Brain pericyte (primary cell): ENCODE results near the gene HIC2.
"Not testable (repeated sequence)": the region's sequence is repeated elsewhere in the genome, so short reads cannot be mapped to it uniquely, and the experiment has no call there.

Experiments
- DNase-seq: peaks from one replicate; pipeline ENCODE4 v3.0.0-alpha.2; 2012; ENCODE audit warnings: low read depth, low spot score

The HIC2 gene

DNA sequence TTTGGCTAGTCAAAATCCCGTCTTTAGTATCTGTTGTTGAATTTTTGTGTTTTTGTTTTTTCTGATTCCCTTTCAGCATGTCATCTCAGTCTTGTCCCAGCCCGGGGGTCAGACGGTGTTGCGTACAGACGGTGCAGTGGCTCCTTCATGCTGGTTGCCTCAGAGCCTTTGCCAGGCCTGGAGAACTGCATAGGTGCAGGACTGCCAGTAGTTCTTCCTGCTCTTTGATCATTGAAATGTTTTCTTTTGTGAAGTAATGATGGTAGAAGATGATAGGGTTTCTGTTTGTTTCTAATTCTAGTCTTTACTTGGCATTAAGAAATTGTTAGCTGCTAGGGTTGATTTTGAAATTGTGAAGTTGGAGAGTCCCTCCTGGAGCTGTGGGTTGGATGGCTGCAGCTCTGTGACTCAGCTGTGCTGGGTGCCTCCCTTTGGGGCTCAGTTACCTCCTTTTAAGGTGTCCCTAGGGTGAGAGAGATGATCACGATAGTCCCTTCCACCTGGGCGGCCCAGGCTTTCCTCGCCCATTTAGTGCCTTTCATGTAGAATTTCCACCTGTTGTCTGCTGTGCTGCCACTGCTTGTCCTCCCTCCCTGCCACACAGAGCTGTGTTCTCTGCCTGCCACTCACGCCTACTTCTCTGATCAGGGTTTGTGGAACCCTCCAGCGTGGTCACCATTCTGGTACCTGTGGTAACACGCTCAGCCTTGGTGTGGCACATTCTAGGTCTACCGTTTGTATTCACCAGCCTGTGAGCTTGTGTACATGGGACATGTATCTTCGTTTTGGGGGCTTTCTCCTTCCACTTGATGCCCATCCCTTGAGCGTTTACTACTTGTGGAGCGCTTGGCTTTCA is 17.4 kb downstream of the HIC2 start:
- DNase-seq = not testable (repeated sequence)

DNA sequence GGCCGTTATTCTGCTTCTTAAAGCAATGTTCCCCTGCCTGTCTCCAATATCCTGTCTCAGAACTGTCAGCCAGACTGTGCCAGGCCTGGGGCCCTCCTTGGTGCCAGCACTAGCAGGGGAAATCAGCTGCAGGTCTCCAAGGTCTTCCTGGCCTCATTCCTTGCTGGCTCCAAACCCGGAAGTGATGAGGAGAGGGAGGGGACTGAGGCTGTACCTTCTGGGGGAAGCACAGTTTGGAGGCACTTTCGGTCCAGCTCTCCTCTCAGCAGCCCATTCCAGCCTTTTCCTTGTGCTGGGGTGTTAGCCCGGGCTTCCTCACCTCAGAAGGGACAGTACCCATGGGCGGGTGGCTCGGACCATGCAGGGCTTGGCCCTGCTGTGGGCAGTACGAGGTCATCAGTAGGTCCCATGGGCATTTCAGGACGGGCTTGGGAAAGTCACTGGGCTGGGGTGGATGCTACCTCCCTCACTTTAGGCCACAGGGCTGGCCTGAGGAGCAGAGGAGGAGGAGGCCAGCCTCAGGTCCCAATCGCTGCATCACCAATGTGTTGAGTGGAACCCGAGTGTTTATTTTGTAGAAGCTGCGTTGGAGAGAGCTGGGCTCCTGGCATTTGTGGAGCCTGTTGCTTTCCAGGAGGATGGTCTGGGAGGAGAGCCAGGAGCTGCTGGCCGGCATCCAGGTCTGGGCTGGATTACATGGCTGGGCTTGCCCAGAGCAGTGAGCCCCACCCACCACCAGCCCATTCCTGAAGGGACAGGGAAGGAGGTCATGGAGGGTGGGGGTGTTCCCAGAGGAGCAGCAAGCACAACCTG is 19.0 kb downstream of the HIC2 start:
- not testable (repeated sequence) for DNase-seq

DNA sequence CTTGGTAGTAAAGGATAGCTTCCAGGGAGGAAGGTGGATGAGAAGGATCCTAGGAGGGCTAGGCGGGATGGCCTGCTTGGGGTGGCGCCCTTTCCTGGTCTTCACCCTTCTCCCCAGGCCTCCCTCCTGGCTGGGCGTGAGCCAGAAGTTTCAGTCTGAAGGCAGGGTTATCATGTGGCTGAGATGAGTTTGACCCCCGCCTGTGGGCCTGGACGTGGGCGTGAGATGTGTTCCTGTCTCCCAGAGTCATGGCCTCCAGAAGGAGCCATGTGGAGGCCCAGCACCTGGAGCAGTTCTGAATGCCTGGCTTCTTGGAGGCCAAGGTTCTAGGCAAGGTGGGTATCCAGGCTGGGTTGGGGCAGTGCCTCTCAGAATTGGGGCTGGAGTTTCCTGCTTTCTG is 20.8 kb downstream of the HIC2 start:
- DNase-seq = not testable (repeated sequence)

- not testable (repeated sequence) for DNase-seq
Observed at GRCh38 chr22:21440018-21440636, 23.0 kb downstream of the HIC2 start.

- DNase-seq = not testable (repeated sequence)
Observed at GRCh38 chr22:21440676-21441075, 23.5 kb downstream of the HIC2 start.

- DNase-seq = not testable (repeated sequence)
Observed at GRCh38 chr22:21441170-21441569, 24.0 kb downstream of the HIC2 start.

GRCh38 chr22:21442123-21442522 is 25.0 kb downstream of the HIC2 start:
- not testable (repeated sequence) for DNase-seq

DNA sequence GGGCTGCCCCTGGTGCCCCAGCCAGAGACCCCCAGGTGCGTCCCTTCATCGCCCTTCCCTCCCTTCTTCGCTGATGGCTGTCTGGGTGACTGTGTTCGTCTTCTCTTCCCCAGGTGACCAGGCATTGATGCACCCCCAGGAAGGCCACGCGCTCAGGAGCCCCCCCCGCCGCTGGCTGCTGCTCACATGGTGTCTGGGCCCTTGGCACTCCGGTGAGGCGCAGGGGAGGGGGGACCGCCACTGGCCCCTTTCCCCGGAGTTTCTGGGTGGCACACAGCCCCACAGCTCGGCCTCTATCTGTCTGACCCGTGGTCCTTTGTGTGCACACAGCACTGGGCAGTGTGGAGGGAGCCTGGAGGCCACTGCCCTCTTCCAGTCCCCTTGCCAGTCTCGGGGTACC is 25.5 kb downstream of the HIC2 start:
- DNase-seq = not testable (repeated sequence)

- DNase-seq = no peak
Observed at GRCh38 chr22:21443057-21443734, 26.0 kb downstream of the HIC2 start.

DNA sequence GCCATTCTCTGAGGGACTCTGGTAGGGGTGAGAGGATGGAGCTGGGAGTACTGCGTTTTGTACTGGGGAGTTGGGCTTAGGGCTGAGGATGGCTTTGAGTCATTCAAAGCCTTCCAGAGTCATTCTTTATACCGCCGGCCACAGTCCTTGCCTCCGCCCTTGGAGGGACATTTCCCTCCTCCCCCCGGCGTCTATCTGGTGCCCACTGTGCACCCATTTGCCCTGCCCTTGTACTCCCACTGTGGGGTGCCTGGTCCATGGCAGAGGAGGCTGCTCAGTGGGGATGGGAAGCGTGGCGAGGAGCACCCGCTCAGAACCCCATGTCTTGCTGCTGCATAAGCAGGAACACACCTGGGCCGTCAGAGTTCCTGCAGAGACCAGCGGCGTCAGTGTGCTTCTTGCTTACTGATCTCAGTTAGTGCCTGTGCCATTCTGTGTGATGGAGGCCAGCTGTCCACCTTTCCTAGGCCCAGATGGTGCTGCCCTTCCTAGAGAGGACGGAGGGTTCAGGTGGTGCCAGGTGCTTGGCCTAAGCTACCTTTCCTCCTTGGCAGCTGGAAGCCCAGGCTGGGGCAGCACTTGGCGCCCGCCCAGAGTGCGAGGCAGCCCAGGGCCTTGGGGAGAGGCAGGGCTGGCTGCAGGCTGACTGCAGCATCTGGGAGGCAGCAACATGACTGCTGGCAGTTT is 26.7 kb downstream of the HIC2 start:
- no peak for DNase-seq

- DNase-seq = no peak
Observed at GRCh38 chr22:21444701-21445436, 27.7 kb downstream of the HIC2 start.

DNA sequence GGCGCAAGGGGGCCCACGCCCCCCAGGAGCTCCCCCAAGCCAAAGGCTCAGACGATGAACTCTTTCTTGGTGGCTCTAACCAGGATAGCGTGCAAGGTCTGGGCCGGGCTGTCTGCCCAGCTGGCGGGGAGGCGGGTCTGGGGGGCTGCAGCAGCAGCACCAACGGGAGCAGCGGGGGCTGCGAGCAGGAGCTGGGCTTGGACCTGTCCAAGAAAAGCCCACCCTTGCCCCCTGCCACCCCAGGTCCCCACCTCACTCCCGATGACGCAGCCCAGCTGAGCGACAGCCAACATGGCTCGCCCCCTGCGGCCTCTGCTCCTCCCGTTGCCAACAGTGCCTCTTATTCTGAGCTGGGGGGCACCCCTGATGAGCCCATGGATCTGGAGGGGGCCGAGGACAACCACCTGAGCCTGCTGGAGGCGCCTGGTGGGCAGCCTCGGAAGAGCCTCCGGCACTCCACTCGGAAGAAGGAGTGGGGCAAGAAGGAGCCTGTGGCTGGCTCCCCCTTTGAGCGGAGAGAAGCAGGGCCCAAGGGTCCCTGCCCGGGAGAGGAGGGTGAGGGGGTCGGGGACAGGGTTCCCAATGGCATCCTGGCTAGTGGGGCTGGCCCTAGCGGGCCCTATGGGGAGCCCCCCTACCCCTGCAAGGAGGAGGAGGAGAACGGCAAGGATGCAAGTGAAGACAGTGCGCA is 28.4 kb downstream of the HIC2 start:
- no peak for DNase-seq

DNA sequence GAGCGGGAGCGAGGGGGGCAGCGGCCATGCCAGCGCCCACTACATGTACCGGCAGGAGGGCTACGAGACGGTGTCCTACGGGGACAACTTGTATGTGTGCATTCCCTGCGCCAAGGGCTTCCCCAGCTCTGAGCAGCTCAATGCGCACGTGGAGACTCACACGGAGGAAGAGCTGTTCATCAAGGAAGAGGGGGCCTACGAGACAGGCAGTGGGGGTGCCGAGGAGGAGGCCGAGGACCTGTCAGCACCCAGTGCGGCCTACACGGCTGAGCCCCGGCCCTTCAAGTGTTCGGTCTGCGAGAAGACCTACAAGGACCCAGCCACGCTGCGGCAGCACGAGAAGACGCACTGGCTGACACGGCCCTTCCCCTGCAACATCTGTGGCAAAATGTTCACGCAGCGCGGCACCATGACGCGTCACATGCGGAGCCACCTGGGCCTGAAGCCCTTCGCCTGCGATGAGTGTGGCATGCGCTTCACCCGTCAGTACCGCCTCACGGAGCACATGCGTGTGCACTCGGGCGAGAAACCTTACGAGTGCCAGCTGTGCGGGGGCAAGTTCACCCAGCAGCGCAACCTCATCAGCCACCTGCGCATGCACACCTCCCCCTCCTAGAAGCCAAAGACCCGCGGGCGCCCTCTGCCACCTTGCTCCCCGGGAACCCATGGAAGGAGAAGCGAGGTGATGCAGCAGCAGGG is 29.1 kb downstream of the HIC2 start:
- DNase-seq = no peak

DNA sequence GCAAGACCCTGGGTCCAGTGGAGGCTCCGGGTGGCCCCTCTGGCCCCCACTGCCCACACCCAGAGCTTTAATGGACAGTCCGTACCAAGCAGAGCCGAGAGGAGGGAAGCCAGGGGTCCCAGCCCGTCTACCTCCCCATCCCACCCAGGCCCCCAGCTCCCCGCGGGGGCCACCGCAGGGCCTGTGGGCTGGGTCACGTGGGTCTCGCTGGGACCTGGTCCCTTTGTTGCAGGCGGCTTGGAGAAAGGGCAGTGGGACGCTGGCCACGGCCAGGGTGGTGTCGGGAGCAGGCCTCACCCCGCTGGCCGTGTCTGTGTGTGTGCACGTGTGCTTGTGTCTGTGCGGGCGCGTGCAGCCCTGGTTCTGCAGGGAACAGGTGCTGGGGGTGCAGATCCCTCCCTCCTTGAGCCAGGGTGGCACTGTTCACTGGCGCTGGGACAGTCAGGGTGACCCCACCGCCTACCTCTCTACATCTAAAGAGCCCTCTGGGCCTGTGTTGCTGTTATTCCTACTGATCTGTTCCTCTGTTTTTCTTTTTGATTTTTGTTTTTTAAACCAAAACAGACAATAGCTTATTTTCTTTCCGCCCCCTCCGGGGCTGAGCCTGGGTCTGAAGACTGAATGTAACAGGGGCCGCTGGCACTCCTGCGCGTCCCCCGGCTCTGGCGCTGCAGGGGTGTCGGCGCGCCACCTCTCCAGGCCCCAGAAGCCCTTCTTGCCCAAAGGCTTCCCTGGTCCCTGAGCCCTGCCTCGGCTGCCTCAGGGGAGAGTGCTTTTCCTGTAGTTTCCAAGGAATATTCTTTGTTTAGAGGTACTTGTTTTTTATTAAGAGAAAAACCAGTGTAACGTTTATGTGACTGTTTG is 29.9 kb downstream of the HIC2 start:
- DNase-seq = no peak

DNA sequence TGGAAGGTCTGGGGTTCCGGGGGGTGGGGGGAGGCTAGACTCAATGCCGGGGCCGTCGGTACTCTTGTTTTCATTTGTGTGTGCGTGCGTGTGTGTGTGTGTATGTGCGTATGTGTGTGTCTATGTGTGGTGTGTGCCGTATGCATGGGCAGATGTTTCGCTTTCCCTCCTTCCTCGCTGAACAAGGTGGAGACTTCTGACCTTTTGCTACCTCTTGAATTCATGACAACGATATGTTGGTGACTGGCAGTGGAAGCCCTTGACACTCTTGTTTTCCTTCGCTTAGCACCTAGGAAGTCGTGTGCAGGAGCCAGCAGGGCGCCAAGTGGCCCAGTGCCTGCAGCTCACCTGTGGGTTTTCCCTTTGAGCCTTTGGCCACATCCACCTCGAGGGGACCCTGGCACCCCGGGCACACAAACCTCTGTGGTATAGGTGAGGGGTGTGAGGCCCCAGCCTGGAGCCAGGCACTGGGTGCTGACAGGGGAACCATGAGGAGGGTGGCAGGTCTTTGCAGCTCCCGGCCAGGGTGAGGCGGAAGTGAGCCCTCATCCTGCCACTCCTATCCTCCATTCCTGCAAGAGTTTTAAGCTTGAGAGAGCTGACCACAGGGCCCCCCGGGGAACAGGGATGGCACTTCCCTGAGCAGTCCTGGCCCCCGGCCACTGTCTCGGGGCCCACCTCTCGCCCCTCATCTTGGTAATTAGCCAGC is 30.7 kb downstream of the HIC2 start:
- no peak for DNase-seq

GRCh38 chr22:21448627-21449416 is 31.7 kb downstream of the HIC2 start:
- no peak for DNase-seq
